ENCODE results near the gene KCNMB2. TPM values are rescaled to one million over a fixed set of nuclear protein-coding genes. Genes with fewer than 3 reads are reported as not detected.

The KCNMB2 gene
- polyA plus RNA-seq, 1 experiment: not detected

DNA sequence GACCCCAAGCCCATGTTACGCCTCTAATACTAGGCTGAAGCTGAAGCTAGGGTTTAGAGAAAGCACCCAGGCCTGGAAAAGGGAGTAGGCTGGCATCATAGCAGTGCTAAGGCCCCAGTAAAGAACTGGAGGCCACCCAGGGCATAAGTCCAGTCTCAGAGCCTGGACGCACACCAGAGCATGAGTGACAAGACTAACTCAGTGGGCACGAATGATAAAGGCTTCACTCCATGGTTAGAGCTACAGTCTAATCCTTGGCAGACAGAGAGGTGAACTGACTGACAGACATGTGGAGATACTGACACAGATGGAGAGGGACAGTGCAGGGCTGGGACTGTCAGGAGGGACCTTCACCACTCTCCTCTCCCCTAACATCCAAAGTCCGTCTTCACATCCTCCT is 139.8 kb downstream of the KCNMB2 start:
- POLR2A ChIA-PET: no interaction called here
- TF ChIP-seq, protein P1, sequence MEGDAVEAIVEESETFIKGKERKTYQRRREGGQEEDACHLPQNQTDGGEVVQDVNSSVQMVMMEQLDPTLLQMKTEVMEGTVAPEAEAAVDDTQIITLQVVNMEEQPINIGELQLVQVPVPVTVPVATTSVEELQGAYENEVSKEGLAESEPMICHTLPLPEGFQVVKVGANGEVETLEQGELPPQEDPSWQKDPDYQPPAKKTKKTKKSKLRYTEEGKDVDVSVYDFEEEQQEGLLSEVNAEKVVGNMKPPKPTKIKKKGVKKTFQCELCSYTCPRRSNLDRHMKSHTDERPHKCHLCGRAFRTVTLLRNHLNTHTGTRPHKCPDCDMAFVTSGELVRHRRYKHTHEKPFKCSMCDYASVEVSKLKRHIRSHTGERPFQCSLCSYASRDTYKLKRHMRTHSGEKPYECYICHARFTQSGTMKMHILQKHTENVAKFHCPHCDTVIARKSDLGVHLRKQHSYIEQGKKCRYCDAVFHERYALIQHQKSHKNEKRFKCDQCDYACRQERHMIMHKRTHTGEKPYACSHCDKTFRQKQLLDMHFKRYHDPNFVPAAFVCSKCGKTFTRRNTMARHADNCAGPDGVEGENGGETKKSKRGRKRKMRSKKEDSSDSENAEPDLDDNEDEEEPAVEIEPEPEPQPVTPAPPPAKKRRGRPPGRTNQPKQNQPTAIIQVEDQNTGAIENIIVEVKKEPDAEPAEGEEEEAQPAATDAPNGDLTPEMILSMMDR (IDR thresholded peaks at IDR 0.05; ENCODE audit: insufficient read depth, low read depth, low read length): no peak
- H3K27me3 ChIP-seq (ENCODE audit: control insufficient read depth, insufficient read depth, low read length): no peaks in the 10 kb centered on the region
- DNase-seq (ENCODE audit: low read depth): no peak
- H3K4me3 ChIP-seq (ENCODE audit: low read depth, low read length): no peak overlapping the region
- no peaks in the 10 kb centered on the region for H3K36me3 ChIP-seq (ENCODE audit: control insufficient read depth, insufficient read depth, low read length)
- CTCF ChIA-PET: no interaction called here

DNA sequence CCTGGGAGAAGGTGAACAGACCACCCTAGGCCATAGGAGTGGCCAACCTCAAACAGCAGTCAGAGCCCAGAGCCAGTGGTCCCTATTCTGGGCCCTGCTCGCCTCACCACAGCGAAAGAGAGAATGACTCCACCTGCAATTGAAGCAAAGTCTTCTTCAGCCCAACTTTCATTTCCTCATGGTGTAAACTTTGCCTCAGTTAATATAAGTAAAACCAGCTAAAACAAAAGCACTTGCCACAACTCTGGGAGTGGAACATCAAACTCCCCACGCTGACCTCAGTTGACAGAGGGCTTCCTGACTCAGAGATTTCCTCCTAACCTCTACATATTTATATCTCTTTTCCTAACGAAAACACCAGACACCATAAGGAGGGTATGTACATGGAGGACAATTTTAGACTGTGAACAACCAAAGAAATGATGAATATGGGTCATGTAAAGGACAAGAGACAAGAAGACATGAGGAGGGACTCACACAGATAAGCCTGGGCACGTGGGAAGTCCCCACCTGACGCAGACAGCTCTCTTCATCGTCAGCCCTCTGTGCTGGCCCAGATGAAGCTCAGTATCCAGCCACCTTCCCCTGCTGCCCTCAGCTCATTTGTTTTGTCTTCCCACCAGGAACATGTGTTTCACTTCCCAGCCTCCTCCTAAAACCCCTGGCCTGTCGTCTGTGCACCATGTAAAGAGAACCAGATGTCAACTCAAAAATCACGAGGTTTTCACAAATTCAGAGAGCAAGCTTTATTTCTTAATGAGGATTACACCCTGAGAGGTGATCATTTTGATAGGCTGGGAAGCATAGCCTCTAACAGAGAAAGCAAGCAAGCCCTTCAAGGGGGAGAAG is 140.9 kb downstream of the KCNMB2 start:
- H3K4me3 ChIP-seq (ENCODE audit: low read depth, low read length): no peak overlapping the region
- ChIA-PET CTCF (no interaction called here), POLR2A (no interaction called here)
- TF ChIP-seq, protein P1 (IDR thresholded peaks at IDR 0.05; ENCODE audit: insufficient read depth, low read depth, low read length): no peak
- DNase-seq (ENCODE audit: low read depth): no peak
- no peaks in the 10 kb centered on the region for H3K27me3 ChIP-seq (ENCODE audit: control insufficient read depth, insufficient read depth, low read length)
- no peaks in the 10 kb centered on the region for H3K36me3 ChIP-seq (ENCODE audit: control insufficient read depth, insufficient read depth, low read length)

DNA sequence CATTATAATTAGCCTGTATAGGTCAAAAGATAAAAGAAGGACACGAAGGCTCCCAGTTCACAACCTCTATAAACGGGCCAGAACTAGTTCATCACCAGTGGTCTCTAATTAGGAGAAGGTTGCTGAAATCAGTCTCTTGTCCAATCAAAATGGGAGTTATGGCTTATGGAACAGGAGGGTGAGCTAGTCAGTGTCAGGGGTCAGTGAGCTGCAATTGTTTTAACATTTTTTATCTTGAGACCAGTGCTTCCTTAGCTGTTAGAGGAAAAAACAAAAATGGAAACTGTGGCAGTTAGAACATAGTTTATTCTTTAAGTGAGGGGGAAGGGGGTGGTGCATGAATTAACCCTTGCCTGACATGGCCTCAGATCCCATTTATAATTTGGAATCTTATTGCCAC is 141.7 kb downstream of the KCNMB2 start:
- TF ChIP-seq, protein P1 (IDR thresholded peaks at IDR 0.05; ENCODE audit: insufficient read depth, low read depth, low read length): no peak
- H3K4me3 ChIP-seq (ENCODE audit: low read depth, low read length): no peak overlapping the region
- POLR2A ChIA-PET: no interaction called here

DNA sequence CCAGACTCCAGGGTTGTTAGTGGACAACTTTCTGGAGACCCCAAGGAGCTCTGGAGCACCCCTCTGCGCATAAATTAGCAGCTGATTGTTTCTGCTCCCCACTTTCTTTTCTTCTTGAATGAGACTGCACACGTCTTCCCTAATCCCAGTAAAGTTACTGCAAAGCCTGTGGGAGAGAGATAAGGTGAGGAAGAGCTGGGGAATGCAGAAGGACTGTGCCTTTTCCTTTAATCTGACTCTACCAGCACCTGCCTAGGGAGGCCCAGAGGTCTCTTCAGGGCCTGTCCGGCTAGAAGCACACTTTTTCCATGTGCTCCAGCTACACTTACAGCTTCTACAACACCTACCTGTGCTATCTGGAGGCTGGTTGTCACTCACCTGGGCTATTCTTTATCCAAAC is 143.8 kb downstream of the KCNMB2 start:
- no peak overlapping the region for H3K4me3 ChIP-seq (ENCODE audit: low read depth, low read length)
- ChIA-PET POLR2A (no interaction called here), CTCF (interaction anchor here (1.5 kb wide), 1 partner anchor 18 kb away, joined by 3 read pairs; no protein-coding TSS in a partner anchor)

More for the DNA sequence above, 141.7 kb downstream of the KCNMB2 start:
- Histone ChIP-seq H3K27me3 (ENCODE audit: control insufficient read depth, insufficient read depth, low read length) (no peaks in the 10 kb centered on the region), H3K36me3 (ENCODE audit: control insufficient read depth, insufficient read depth, low read length) (no peaks in the 10 kb centered on the region)
- CTCF ChIA-PET: no interaction called here
- DNase-seq (ENCODE audit: low read depth): no peak

DNA sequence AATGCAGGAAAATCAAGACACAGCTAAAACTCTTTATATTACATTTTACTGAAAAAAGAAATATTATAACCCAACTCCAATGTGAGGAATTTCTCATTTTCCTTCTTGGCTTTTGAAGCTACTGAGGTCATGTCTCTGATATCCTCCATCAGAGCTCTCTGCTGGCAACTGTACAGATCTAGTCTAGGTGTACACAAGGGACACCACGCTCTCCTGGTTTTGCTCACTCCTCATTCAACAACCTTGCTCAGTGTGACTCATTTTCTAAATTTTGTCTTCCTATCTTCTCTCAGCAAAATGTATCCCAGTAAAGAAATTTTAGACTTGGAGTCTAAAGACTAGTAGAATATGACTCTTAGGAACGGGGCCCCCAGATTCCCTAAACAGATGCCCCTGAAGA is 144.3 kb downstream of the KCNMB2 start:
- POLR2A ChIA-PET: no interaction called here
- Histone ChIP-seq H3K36me3 (ENCODE audit: control insufficient read depth, insufficient read depth, low read length) (no peaks in the 10 kb centered on the region), H3K27me3 (ENCODE audit: control insufficient read depth, insufficient read depth, low read length) (no peaks in the 10 kb centered on the region), H3K4me3 (ENCODE audit: low read depth, low read length) (no peak overlapping the region)
- CTCF ChIA-PET: interaction anchor here (0.6 to 1.5 kb wide), 2 partner anchors 18 to 241 kb away, joined by 3 read pairs; no protein-coding TSS in a partner anchor
- DNase-seq (ENCODE audit: low read depth): no peak
- TF ChIP-seq, protein P1 (IDR thresholded peaks at IDR 0.05; ENCODE audit: insufficient read depth, low read depth, low read length): no peak

More for the DNA sequence above, 143.8 kb downstream of the KCNMB2 start:
- no peaks in the 10 kb centered on the region for H3K36me3 ChIP-seq (ENCODE audit: control insufficient read depth, insufficient read depth, low read length)
- DNase-seq (ENCODE audit: low read depth): no peak
- no peaks in the 10 kb centered on the region for H3K27me3 ChIP-seq (ENCODE audit: control insufficient read depth, insufficient read depth, low read length)
- TF ChIP-seq, protein P1 (IDR thresholded peaks at IDR 0.05; ENCODE audit: insufficient read depth, low read depth, low read length): no peak
